Neural cell (in vitro differentiated cells): ENCODE measurements around the gene MAN2C1.

ENCODE experiments used
- EP300 ChIP-seq: fragments of 450-650 bp; conservative IDR thresholded peaks from 2 replicates; pipeline ENCODE4 v1.6.1; 2014; ENCODE audit warnings: antibody characterized with exemption, mild to moderate bottlenecking, moderate library complexity; ENCODE audit not compliant: poor library complexity, severe bottlenecking
- EZH2 ChIP-seq: fragments of 200-600, 300-800 bp; shearing (Covaris generic), sonication (generic); IDR thresholded peaks from 2 replicates; pipeline ENCODE4 v1.6.1; 2014; ENCODE audit warnings: antibody characterized with exemption, low read length, borderline replicate concordance, mild to moderate bottlenecking; ENCODE audit not compliant: insufficient read depth, poor library complexity, severe bottlenecking
- POLR2AphosphoS5 ChIP-seq: IDR thresholded peaks from 2 replicates; pipeline ENCODE4 v1.6.1; 2012
- RAD21 ChIP-seq: fragments of 450-650 bp; conservative IDR thresholded peaks from 2 replicates; pipeline ENCODE4 v1.6.1; 2014; ENCODE audit warnings: antibody characterized with exemption, mild to moderate bottlenecking, moderate library complexity
- TF ChIP-seq, protein P1 (sequence below): fragments of 450-650 bp; IDR thresholded peaks from 2 replicates; pipeline ENCODE4 v1.5.1; 2014; ENCODE audit warnings: antibody characterized with exemption, mild to moderate bottlenecking, moderate library complexity; ENCODE audit not compliant: poor library complexity, severe bottlenecking

DNA sequence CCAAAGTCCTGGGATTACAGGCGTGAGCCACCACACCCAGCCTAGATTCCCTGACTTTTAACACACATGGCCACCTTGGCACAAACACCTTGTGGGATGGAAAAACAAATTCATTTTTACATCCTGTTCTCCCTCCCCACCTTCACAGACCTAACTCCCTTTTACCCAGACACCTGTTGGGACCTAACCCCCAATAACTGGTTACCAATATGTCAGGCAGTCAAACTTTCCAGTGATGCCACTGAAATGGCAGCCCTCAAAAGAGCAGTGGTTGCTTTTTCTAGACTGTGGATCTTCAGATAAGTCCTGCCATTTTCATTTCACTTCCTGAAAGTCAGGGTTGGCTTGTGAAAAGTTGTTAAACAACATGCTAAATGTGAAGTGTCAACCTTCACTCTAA, 48.2 kb upstream of the MAN2C1 start:
- TF ChIP-seq, protein P1, sequence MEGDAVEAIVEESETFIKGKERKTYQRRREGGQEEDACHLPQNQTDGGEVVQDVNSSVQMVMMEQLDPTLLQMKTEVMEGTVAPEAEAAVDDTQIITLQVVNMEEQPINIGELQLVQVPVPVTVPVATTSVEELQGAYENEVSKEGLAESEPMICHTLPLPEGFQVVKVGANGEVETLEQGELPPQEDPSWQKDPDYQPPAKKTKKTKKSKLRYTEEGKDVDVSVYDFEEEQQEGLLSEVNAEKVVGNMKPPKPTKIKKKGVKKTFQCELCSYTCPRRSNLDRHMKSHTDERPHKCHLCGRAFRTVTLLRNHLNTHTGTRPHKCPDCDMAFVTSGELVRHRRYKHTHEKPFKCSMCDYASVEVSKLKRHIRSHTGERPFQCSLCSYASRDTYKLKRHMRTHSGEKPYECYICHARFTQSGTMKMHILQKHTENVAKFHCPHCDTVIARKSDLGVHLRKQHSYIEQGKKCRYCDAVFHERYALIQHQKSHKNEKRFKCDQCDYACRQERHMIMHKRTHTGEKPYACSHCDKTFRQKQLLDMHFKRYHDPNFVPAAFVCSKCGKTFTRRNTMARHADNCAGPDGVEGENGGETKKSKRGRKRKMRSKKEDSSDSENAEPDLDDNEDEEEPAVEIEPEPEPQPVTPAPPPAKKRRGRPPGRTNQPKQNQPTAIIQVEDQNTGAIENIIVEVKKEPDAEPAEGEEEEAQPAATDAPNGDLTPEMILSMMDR, result no peak
- TF ChIP-seq POLR2AphosphoS5 (no peak), RAD21 (no peak), EP300 (no peak), EZH2 (no peak)
